Measurements from ENCODE around the gene APBA2.
"Not testable (repeated sequence)": the region's sequence is repeated elsewhere in the genome, so short reads cannot be mapped to it uniquely, and the experiment has no call there.

DNA sequence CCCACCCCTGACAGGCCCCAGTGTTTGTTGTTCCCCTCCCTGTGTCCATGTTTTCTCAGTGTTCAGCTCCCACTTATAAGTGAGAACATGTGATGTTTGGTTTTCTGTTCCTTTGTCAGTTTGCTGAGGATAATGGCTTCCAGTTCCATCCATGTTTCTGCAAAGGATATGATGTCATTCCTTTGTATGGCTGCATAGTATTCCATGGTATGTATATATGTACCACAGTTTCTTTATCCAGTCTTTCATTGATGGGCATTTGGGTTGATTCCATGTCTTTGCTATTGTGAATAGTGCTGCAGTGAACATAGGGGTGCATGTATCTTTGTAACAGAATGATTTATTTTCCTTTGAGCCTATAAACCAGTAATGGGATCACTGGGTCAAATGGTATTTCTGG lies 142.4 kb downstream of the APBA2 start:
- TF ChIP-seq, protein P1, sequence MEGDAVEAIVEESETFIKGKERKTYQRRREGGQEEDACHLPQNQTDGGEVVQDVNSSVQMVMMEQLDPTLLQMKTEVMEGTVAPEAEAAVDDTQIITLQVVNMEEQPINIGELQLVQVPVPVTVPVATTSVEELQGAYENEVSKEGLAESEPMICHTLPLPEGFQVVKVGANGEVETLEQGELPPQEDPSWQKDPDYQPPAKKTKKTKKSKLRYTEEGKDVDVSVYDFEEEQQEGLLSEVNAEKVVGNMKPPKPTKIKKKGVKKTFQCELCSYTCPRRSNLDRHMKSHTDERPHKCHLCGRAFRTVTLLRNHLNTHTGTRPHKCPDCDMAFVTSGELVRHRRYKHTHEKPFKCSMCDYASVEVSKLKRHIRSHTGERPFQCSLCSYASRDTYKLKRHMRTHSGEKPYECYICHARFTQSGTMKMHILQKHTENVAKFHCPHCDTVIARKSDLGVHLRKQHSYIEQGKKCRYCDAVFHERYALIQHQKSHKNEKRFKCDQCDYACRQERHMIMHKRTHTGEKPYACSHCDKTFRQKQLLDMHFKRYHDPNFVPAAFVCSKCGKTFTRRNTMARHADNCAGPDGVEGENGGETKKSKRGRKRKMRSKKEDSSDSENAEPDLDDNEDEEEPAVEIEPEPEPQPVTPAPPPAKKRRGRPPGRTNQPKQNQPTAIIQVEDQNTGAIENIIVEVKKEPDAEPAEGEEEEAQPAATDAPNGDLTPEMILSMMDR (IDR thresholded peaks at IDR 0.05): not testable (repeated sequence)
- TF ChIP-seq POLR2A (IDR thresholded peaks at IDR 0.05): not testable (repeated sequence)
